ENCODE data around the gene ATP8B4. TPM values are rescaled to one million over a fixed set of nuclear protein-coding genes. Genes with fewer than 3 reads are reported as not detected.

ATP8B4 gene
- total and polyA plus RNA-seq, 10 of the 15 experiments (the other 5 are each of a cell fraction or from before 2014, with no cell fraction given): 0.02 to 0.94 (median 0.19) TPM

GRCh38 chr15:50168379-50168778, 49.3 kb upstream of the ATP8B4 start (continued):
- TF ChIP-seq IRF3 (IDR thresholded peaks at IDR 0.05) (no peak), MLLT1 (IDR thresholded peaks at IDR 0.05) (no peak), CHD4 (IDR thresholded peaks at IDR 0.05) (no peak), CBFB (IDR thresholded peaks at IDR 0.05; ENCODE audit: low read depth) (no peak), TBL1XR1 (IDR thresholded peaks at IDR 0.05; ENCODE audit: low read depth, low read length) (no peak)

- no peak overlapping the region for H3K4me3 ChIP-seq
- intact Hi-C loops (cut with micrococcal nuclease; ENCODE audit: unreplicated experiment) (no loop called here), in situ Hi-C loops (cut with MboI) (no loop called here)
- no peaks in the 10 kb centered on the region for H4K20me1 ChIP-seq (ENCODE audit: control insufficient read depth, insufficient read depth)
- ChIA-PET CTCF (interaction anchor here (1.1 kb wide), 1 partner anchor 12 kb away, joined by 3 read pairs; no protein-coding TSS in a partner anchor), RAD21 (ENCODE audit: unreplicated experiment) (no interaction called here), POLR2A (interaction anchor here (0.6 kb wide), 1 partner anchor 813 kb away, joined by 3 read pairs; no protein-coding TSS in a partner anchor), SMC1A (ENCODE audit: uncharacterized antibody, unreplicated experiment) (no interaction called here)
- no peaks in the 10 kb centered on the region for H3K36me3 ChIP-seq (ENCODE audit: control insufficient read depth in 2 of 2, insufficient read depth in 2 of 2, low read length in 1 of 2)
- no peak overlapping the region for H3K9ac ChIP-seq (ENCODE audit: control insufficient read depth, insufficient read depth, low read length)
- TF ChIP-seq NFXL1 (IDR thresholded peaks at IDR 0.05; ENCODE audit: borderline replicate concordance) (no peak), NFYB (IDR thresholded peaks at IDR 0.05; ENCODE audit: insufficient read depth, low read depth, low read length) (no peak), NBN (IDR thresholded peaks at IDR 0.05) (no peak), MXI1 (IDR thresholded peaks at IDR 0.05; ENCODE audit: low read depth, low read length) (no peak), ZNF622 (IDR thresholded peaks at IDR 0.05) (no peak), MLLT1 (IDR thresholded peaks at IDR 0.05) (no peak), E4F1 (IDR thresholded peaks at IDR 0.05; ENCODE audit: borderline replicate concordance, partially characterized antibody) (no peak), CBX5 (IDR thresholded peaks at IDR 0.05; ENCODE audit: low read depth) (no peak), PKNOX1 (IDR thresholded peaks at IDR 0.05) (no peak), SMAD1 (IDR thresholded peaks at IDR 0.05; ENCODE audit: low read depth, partially characterized antibody) (no peak), IKZF1 (conservative IDR thresholded peaks at IDR 0.05) (no peak)
- no peaks in the 10 kb centered on the region; the same call in 2 of the 3 replicates for H3K9me3 ChIP-seq (replicated peaks; ENCODE audit: control insufficient read depth, insufficient read depth, low read length)
- H2AFZ ChIP-seq (ENCODE audit: control insufficient read depth, low read depth, low read length): no peak overlapping the region
- FAIRE-seq (no peak), ATAC-seq (no peak), DNase-seq (ENCODE audit: low read depth, low spot score) (no peak)
- no peak overlapping the region for H3K27ac ChIP-seq (ENCODE audit: control insufficient read depth, insufficient read depth)
- H3K4me2 ChIP-seq (ENCODE audit: control insufficient read depth, insufficient read depth): no peak overlapping the region
- no peaks in the 10 kb centered on the region; a peak in 1 of 4 replicates for H3K27me3 ChIP-seq (replicated peaks in 1 of 2; ENCODE audit: control insufficient read depth in 2 of 2, insufficient read depth in 2 of 2, low read length in 1 of 2)
- no peaks in the 10 kb centered on the region for H3K79me2 ChIP-seq (ENCODE audit: control insufficient read depth, insufficient read depth, low read length)
- no peaks in the 10 kb centered on the region for H3K4me1 ChIP-seq (ENCODE audit: control insufficient read depth, insufficient read depth, low read length)
- no TSS peak for BruUV-seq (replicated peaks)
Observed at GRCh38 chr15:50167110-50167509, 48.1 kb upstream of the ATP8B4 start.

All from GM12878 (cell line).